SK-N-SH (cell line): ENCODE data around the gene MLEC. TPM values are rescaled to one million over a fixed set of nuclear protein-coding genes. Genes with fewer than 3 reads are reported as not detected.

Source experiments
- CTCF ChIA-PET: fragments of 300-600, 350-600 bp; formaldehyde crosslinking; extraction: SDS; loops from one replicate; lab custom pipeline; 2021; lab: Yijun Ruan, JAX
- POLR2A ChIA-PET: fragments of 350-600 bp; sonication (Branson Sonifier 250); formaldehyde crosslinking; extraction: SDS; loops from one replicate; lab custom pipeline; 2020; ENCODE audit warnings: antibody characterized with exemption, inconsistent platforms; lab: Yijun Ruan, JAX
- DNase-seq: peaks from one replicate; pipeline ENCODE4 v3.0.0; 2012
- H2AFZ ChIP-seq: fragments of 200-600 bp; sonication (generic); 2 replicates; pipeline ENCODE4 v1.8.1; 2016; ENCODE audit warnings: antibody characterized with exemption, mild to moderate bottlenecking, low read depth
- H3F3A ChIP-seq: fragments of 200-600 bp; sonication (generic); replicated peaks from 2 replicates; pipeline ENCODE3; 2016; ENCODE audit warnings: antibody characterized with exemption, mild to moderate bottlenecking; ENCODE audit not compliant: insufficient read depth
- H3K27ac ChIP-seq, 2 experiments: fragments of 200-500 bp in 1 of 2; fragments of 200-600 bp in 1 of 2; sonication (Bioruptor generic) in 1 of 2; sonication (generic), shearing (Covaris generic) in 1 of 2; 2 replicates each; pipeline versions ENCODE4 v1.5.1 to v1.6.1; 2014 to 2016; ENCODE audit warnings: low read depth in 2 of 2, inconsistent platforms in 1 of 2, low read length in 1 of 2, mild to moderate bottlenecking in 1 of 2, mixed read lengths in 1 of 2
- H3K27me3 ChIP-seq: fragments of 200-600 bp; sonication (generic), shearing (Covaris generic); 2 replicates; pipeline ENCODE4 v1.6.1; 2016; ENCODE audit warnings: mixed run types; ENCODE audit not compliant: insufficient read depth
- H3K36me3 ChIP-seq, 2 experiments: fragments of 200-500 bp in 1 of 2; fragments of 200-600 bp in 1 of 2; sonication (Bioruptor generic) in 1 of 2; sonication (generic) in 1 of 2; replicated peaks in 1 of 2; 2 replicates each; pipeline versions ENCODE3 to v1.5.1; 2014 to 2016; ENCODE audit warnings: low read length in 1 of 2, mild to moderate bottlenecking in 1 of 2; ENCODE audit not compliant: insufficient read depth in 2 of 2, control insufficient read depth in 1 of 2
- H3K4me1 ChIP-seq, 2 experiments: fragments of 200-500 bp in 1 of 2; fragments of 200-600 bp in 1 of 2; sonication (Bioruptor generic) in 1 of 2; sonication (generic), shearing (Covaris generic) in 1 of 2; 2 replicates each; pipeline versions ENCODE4 v1.5.1 to v1.6.1; 2014 to 2016; ENCODE audit warnings: low read depth in 1 of 2, low read length in 1 of 2, mixed run types in 1 of 2; ENCODE audit not compliant: insufficient read depth in 2 of 2, control insufficient read depth in 1 of 2
- H3K4me2 ChIP-seq: fragments of 200-600 bp; sonication (generic), shearing (Covaris generic); 2 replicates; pipeline ENCODE4 v1.6.1; 2017; ENCODE audit warnings: mixed run types
- H3K4me3 ChIP-seq, 2 experiments: fragments of 200-500 bp in 1 of 2; fragments of 200-600 bp in 1 of 2; sonication (Bioruptor generic) in 1 of 2; sonication (generic), shearing (Covaris generic) in 1 of 2; 2 replicates each; pipeline versions ENCODE4 v1.5.1 to v1.8.1; 2014 to 2016; ENCODE audit warnings: low read depth in 2 of 2, inconsistent platforms in 1 of 2, low read length in 1 of 2, mild to moderate bottlenecking in 1 of 2, mixed read lengths in 1 of 2, moderate library complexity in 1 of 2
- H3K79me2 ChIP-seq: fragments of 200-600 bp; sonication (generic); 2 replicates; pipeline ENCODE4 v1.8.1; 2017; ENCODE audit warnings: mild to moderate bottlenecking; ENCODE audit not compliant: insufficient read depth
- H3K9ac ChIP-seq: fragments of 200-600 bp; sonication (generic); 2 replicates; pipeline ENCODE4 v1.6.1; 2017; ENCODE audit warnings: mixed run types
- H3K9me2 ChIP-seq: fragments of 200-600 bp; sonication (generic); 2 replicates; pipeline ENCODE4 v1.6.1; 2017; ENCODE audit warnings: mixed run types
- H3K9me3 ChIP-seq: fragments of 200-600 bp; sonication (generic); 2 replicates; pipeline ENCODE4 v1.6.1; 2017; ENCODE audit warnings: mixed run types, mild to moderate bottlenecking, moderate library complexity
- H4K20me1 ChIP-seq: fragments of 200-600 bp; sonication (generic); 2 replicates; pipeline ENCODE4 v1.6.1; 2017; ENCODE audit warnings: mild to moderate bottlenecking, mixed run types; ENCODE audit not compliant: insufficient read depth
- CHD2 ChIP-seq: fragments of 150-350 bp; IDR thresholded peaks from 2 replicates; pipeline ENCODE4 v1.6.1; 2018; ENCODE audit warnings: low read length; ENCODE audit not compliant: partially characterized antibody
- ELF1 ChIP-seq: IDR thresholded peaks from 2 replicates; pipeline ENCODE4 v1.4.0; 2012
- EZH2phosphoT487 ChIP-seq: fragments of 200-600 bp; sonication (generic); IDR thresholded peaks from 2 replicates; pipeline ENCODE4 v1.6.1; 2017; ENCODE audit warnings: low read depth, mixed run types, mild to moderate bottlenecking, antibody characterized with exemption, moderate library complexity, borderline replicate concordance
- FOXM1 ChIP-seq: IDR thresholded peaks from 2 replicates; pipeline ENCODE4 v1.4.0; 2012; ENCODE audit warnings: low read depth, mild to moderate bottlenecking
- GATA2 ChIP-seq: sonication (generic); formaldehyde crosslinking; IDR thresholded peaks from 2 replicates; pipeline ENCODE4 v1.5.0; 2020; ENCODE audit warnings: mild to moderate bottlenecking, missing genetic modification reagents
- IRF3 ChIP-seq: fragments of 150-350 bp; IDR thresholded peaks from 2 replicates; pipeline ENCODE4 v1.6.1; 2016; ENCODE audit warnings: mild to moderate bottlenecking, low read depth, low read length
- JUND ChIP-seq: IDR thresholded peaks from 2 replicates; pipeline ENCODE4 v1.4.0; 2012
- MEF2A ChIP-seq: IDR thresholded peaks from 2 replicates; pipeline ENCODE4 v1.4.0; 2012; ENCODE audit warnings: low read depth, borderline replicate concordance
- NFIC ChIP-seq: IDR thresholded peaks from 2 replicates; pipeline ENCODE4 v1.4.0; 2012; ENCODE audit warnings: borderline replicate concordance
- NRF1 ChIP-seq: IDR thresholded peaks from 2 replicates; pipeline ENCODE4 v1.6.1; 2012; ENCODE audit warnings: low read depth, mild to moderate bottlenecking, low read length
- RAD21 ChIP-seq: IDR thresholded peaks from 2 replicates; pipeline ENCODE4 v1.6.1; 2012; ENCODE audit warnings: mild to moderate bottlenecking, low read length
- SIN3A ChIP-seq: IDR thresholded peaks from 2 replicates; pipeline ENCODE4 v1.6.1; 2012; ENCODE audit warnings: low read depth, mild to moderate bottlenecking, low read length, moderate library complexity, borderline replicate concordance
- WGBS: methylation state at CpG from one replicate; pipeline ENCODE4 v1.1.6; 2017; ENCODE audit warnings: low lambda C conversion rate; 5-methylcytosine and 5-hydroxymethylcytosine counted together
- polyA plus RNA-seq, 3 experiments: library from polyadenylated mRNA; depleted of rRNA; stranded (reverse); fragments of >200 nt; gene quantifications; 2 replicates each; pipeline ENCODE4 v1.2.3, GENCODE V29; 2012
- TF ChIP-seq, protein P1 (sequence below): IDR thresholded peaks from 2 replicates; pipeline ENCODE4 v1.6.1; 2012; ENCODE audit warnings: mild to moderate bottlenecking, low read depth, low read length, moderate library complexity
- TF ChIP-seq, protein P2 (sequence below): IDR thresholded peaks from 2 replicates; pipeline ENCODE4 v1.4.0; 2012; ENCODE audit warnings: low read depth

MLEC gene
- polyA plus RNA-seq, 1 of the 3 experiments (the other 2 are of a cell fraction) = 23.4 TPM

DNA sequence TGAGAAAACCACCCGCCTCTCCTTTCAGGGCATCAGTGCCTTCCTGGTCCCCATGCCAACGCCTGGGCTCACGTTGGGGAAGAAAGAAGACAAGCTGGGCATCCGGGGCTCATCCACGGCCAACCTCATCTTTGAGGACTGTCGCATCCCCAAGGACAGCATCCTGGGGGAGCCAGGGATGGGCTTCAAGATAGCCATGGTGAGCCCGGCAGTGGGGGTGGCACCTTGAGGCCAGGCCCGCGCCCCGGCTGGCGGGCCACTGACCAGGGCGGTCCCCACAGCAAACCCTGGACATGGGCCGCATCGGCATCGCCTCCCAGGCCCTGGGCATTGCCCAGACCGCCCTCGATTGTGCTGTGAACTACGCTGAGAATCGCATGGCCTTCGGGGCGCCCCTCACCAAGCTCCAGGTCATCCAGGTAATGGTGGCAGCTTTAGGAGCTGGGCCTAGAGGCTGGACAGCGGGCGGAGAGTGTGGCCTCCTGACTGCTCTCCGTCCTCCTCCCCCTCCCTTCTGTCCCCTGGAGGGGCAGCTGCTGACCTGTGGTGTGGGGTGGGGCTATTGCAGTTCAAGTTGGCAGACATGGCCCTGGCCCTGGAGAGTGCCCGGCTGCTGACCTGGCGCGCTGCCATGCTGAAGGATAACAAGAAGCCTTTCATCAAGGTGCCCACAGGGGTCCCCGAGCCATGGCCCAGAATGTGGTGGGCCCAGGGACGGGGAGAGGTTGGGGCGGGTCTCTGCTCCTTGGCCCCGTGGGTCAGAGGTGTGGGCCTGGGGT lies 51.5 kb downstream of the MLEC start:
- Histone ChIP-seq H3K4me2 (no peak overlapping the region), H3K79me2 (no peaks in the 10 kb centered on the region), H3F3A (no peaks in the 10 kb centered on the region), H3K4me3 (no peak overlapping the region), H3K9me3 (no peaks in the 10 kb centered on the region), H2AFZ (no peak overlapping the region), H3K36me3 (no peaks in the 10 kb centered on the region), H3K9me2 (no peaks in the 10 kb centered on the region), H3K9ac (no peak overlapping the region), H3K4me1 (no peaks in the 10 kb centered on the region), H4K20me1 (no peaks in the 10 kb centered on the region), H3K27ac (no peak overlapping the region), H3K27me3 (no peaks in the 10 kb centered on the region)
- no peak for DNase-seq
- CTCF ChIA-PET = interaction anchor here (1.1 kb wide), 1 partner anchor 233 kb away, joined by 3 read pairs; no protein-coding TSS in a partner anchor
- WGBS = 92% methylated on average over 13 of the region's 31 CpGs
- POLR2A ChIA-PET = interaction anchor here (0.5 kb wide), 1 partner anchor 12 kb away, joined by 5 read pairs; no protein-coding TSS in a partner anchor
- TF ChIP-seq NRF1 (no peak), CHD2 (no peak), GATA2 (CRISPR knock-in tag) (no peak), RAD21 (no peak), ELF1 (no peak), IRF3 (no peak), MEF2A (no peak), EZH2phosphoT487 (no peak), SIN3A (no peak), NFIC (no peak), FOXM1 (no peak), JUND (no peak)
- TF ChIP-seq, protein P1, sequence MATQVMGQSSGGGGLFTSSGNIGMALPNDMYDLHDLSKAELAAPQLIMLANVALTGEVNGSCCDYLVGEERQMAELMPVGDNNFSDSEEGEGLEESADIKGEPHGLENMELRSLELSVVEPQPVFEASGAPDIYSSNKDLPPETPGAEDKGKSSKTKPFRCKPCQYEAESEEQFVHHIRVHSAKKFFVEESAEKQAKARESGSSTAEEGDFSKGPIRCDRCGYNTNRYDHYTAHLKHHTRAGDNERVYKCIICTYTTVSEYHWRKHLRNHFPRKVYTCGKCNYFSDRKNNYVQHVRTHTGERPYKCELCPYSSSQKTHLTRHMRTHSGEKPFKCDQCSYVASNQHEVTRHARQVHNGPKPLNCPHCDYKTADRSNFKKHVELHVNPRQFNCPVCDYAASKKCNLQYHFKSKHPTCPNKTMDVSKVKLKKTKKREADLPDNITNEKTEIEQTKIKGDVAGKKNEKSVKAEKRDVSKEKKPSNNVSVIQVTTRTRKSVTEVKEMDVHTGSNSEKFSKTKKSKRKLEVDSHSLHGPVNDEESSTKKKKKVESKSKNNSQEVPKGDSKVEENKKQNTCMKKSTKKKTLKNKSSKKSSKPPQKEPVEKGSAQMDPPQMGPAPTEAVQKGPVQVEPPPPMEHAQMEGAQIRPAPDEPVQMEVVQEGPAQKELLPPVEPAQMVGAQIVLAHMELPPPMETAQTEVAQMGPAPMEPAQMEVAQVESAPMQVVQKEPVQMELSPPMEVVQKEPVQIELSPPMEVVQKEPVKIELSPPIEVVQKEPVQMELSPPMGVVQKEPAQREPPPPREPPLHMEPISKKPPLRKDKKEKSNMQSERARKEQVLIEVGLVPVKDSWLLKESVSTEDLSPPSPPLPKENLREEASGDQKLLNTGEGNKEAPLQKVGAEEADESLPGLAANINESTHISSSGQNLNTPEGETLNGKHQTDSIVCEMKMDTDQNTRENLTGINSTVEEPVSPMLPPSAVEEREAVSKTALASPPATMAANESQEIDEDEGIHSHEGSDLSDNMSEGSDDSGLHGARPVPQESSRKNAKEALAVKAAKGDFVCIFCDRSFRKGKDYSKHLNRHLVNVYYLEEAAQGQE = no peak
- TF ChIP-seq, protein P2, sequence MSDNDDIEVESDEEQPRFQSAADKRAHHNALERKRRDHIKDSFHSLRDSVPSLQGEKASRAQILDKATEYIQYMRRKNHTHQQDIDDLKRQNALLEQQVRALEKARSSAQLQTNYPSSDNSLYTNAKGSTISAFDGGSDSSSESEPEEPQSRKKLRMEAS = no peak
